Endodermal cell (in vitro differentiated cells): ENCODE measurements around the gene MRPL51. TPM values are rescaled to one million over a fixed set of nuclear protein-coding genes. Genes with fewer than 3 reads are reported as not detected.

Experiments used
- DNase-seq: peaks from one replicate; pipeline ENCODE4 v3.0.0-alpha.2; 2017
- H3K27ac ChIP-seq: 2 replicates; pipeline ENCODE4 v1.5.1; 2013; ENCODE audit warnings: mild to moderate bottlenecking, low read depth, low read length, moderate library complexity
- H3K27me3 ChIP-seq: 2 replicates; pipeline ENCODE4 v1.6.1; 2013; ENCODE audit warnings: mild to moderate bottlenecking, low read length, moderate library complexity; ENCODE audit not compliant: insufficient read depth, control insufficient read depth, poor library complexity, severe bottlenecking
- H3K36me3 ChIP-seq: 2 replicates; pipeline ENCODE4 v1.7.0; 2013; ENCODE audit warnings: mild to moderate bottlenecking, low read length, moderate library complexity; ENCODE audit not compliant: control insufficient read depth, insufficient read depth
- H3K4me1 ChIP-seq: one replicate; pipeline ENCODE4 v1.7.0; 2013; ENCODE audit warnings: low read length; ENCODE audit not compliant: control insufficient read depth, insufficient read depth
- H3K4me3 ChIP-seq: 2 replicates; pipeline ENCODE4 v1.5.1; 2013; ENCODE audit warnings: mild to moderate bottlenecking, low read length, moderate library complexity
- H3K9ac ChIP-seq: 2 replicates; pipeline ENCODE4 v1.6.1; 2013; ENCODE audit warnings: mild to moderate bottlenecking, low read length, moderate library complexity; ENCODE audit not compliant: poor library complexity, severe bottlenecking; ENCODE audit errors: extremely low read depth
- H3K9me3 ChIP-seq: 2 replicates; pipeline ENCODE4 v1.6.1; 2013; ENCODE audit warnings: mild to moderate bottlenecking, low read length, moderate library complexity; ENCODE audit not compliant: control insufficient read depth
- H3K27ac Mint-ChIP-seq: 2 replicates; pipeline ENCODE4 v1.8.0; 2020; ENCODE audit warnings: mixed read lengths
- H3K27me3 Mint-ChIP-seq: 2 replicates; pipeline ENCODE4 v1.8.0; 2021; ENCODE audit warnings: mild to moderate bottlenecking, mixed read lengths; ENCODE audit not compliant: insufficient read depth
- H3K36me3 Mint-ChIP-seq: 2 replicates; pipeline ENCODE4 v1.8.0; 2020; ENCODE audit warnings: low read depth, mixed read lengths
- H3K4me1 Mint-ChIP-seq: 2 replicates; pipeline ENCODE4 v1.8.0; 2020; ENCODE audit warnings: mixed read lengths
- H3K4me3 Mint-ChIP-seq: 2 replicates; pipeline ENCODE4 v1.8.0; 2020; ENCODE audit warnings: mild to moderate bottlenecking, moderate library complexity, mixed read lengths
- H3K9me3 Mint-ChIP-seq: 2 replicates; pipeline ENCODE4 v1.8.0; 2020; ENCODE audit warnings: mild to moderate bottlenecking, mixed read lengths
- WGBS, 2 experiments: methylation state at CpG; one replicate each; pipeline versions ENCODE4 v1.1.5 to v1.1.7; 2013; ENCODE audit warnings: missing lambda C conversion rate in 2 of 2, mixed read lengths in 1 of 2; ENCODE audit not compliant: insufficient coverage in 1 of 2, insufficient read length in 1 of 2; 5-methylcytosine and 5-hydroxymethylcytosine counted together
- total RNA-seq, 2 donors: library from RNA; stranded (reverse); fragmentation: NEBNext Ultra II Directional in 1 of 2; extraction: Animal tissue kit (Norgen Biotek cat#: 25700) in 1 of 2; gene quantifications; 2 replicates in 1 of 2; 3 replicates in 1 of 2; pipeline ENCODE4 v1.2.1, GENCODE V29; 2021
- TF ChIP-seq, protein P1 (sequence below): fragments of 200-600 bp; sonication (generic); conservative IDR thresholded peaks from 2 replicates; pipeline ENCODE4 v1.5.0; 2021; ENCODE audit warnings: antibody characterized with exemption, mild to moderate bottlenecking

Gene MRPL51
- total RNA-seq, 2 donors from 2014 or later = 196 to 450 TPM

DNA sequence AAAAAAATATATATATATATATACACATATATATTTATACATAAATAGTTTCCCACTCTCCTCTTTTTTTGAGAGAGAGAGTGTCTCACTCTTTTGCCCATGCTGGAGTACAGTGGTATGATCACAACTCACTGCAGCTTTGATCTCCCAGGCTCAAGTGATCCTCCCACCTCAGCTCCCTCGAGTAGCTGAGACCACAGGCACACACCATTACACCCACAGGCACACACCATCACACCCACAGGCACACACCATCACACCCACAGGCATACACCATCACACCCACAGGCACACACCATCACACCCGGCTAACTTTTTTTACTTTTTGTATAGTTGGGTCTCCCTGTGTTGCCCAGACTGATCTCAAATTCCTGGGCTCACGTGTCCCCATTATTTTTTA, 27.1 kb upstream of the MRPL51 start:
- Histone ChIP-seq H3K36me3 (peaks cover 82% of the 10 kb centered on the region), H3K4me1 (no peaks in the 10 kb centered on the region), H3K27me3 (no peaks in the 10 kb centered on the region), H3K27ac (no peak overlapping the region), H3K4me3 (no peak overlapping the region), H3K9ac (no peak overlapping the region), H3K9me3 (no peaks in the 10 kb centered on the region)
- Mint-ChIP-seq H3K36me3 (peaks cover 91% of the 10 kb centered on the region), H3K4me3 (no peak overlapping the region), H3K27ac (no peak overlapping the region), H3K4me1 (no peaks in the 10 kb centered on the region), H3K27me3 (no peaks in the 10 kb centered on the region), H3K9me3 (no peaks in the 10 kb centered on the region)
- no peak for DNase-seq
- WGBS, 2 experiments = 93% methylated on average over 3 of the region's 3 CpGs; no CpG with 5 or more reads in 1 of the 2 experiments
- TF ChIP-seq, protein P1, sequence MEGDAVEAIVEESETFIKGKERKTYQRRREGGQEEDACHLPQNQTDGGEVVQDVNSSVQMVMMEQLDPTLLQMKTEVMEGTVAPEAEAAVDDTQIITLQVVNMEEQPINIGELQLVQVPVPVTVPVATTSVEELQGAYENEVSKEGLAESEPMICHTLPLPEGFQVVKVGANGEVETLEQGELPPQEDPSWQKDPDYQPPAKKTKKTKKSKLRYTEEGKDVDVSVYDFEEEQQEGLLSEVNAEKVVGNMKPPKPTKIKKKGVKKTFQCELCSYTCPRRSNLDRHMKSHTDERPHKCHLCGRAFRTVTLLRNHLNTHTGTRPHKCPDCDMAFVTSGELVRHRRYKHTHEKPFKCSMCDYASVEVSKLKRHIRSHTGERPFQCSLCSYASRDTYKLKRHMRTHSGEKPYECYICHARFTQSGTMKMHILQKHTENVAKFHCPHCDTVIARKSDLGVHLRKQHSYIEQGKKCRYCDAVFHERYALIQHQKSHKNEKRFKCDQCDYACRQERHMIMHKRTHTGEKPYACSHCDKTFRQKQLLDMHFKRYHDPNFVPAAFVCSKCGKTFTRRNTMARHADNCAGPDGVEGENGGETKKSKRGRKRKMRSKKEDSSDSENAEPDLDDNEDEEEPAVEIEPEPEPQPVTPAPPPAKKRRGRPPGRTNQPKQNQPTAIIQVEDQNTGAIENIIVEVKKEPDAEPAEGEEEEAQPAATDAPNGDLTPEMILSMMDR = no peak

DNA sequence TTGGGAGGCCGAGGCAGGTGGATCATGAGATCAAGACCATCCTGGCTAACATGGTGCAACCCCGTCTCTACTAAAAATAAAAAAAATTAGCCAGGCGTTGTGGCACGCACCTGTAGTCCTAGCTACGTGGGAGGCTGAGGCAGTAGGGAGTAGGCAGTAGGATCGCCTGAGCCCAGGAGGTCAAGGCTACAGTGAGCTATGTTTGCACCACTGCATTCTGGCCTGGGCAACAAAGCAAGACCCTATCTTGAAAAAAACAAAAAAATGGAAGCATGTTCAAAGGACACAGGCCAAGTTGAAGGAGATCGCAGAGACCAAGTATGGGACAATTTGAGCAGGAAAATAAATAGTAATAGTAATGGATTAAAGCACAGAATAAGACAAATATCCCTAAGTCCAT, 15.0 kb upstream of the MRPL51 start:
- no peaks in the 10 kb centered on the region for H3K9me3 ChIP-seq
- no peaks in the 10 kb centered on the region for H3K27me3 ChIP-seq
- no peak for DNase-seq
- Mint-ChIP-seq H3K27me3 (no peaks in the 10 kb centered on the region), H3K4me3 (no peak overlapping the region), H3K9me3 (no peaks in the 10 kb centered on the region), H3K4me1 (peaks cover 18% of the 10 kb centered on the region), H3K36me3 (peaks cover 54% of the 10 kb centered on the region), H3K27ac (no peak overlapping the region)
- WGBS, 2 experiments = 72 to 79% methylated on average over 5 to 7 of the region's 7 CpGs
- no peak overlapping the region for H3K4me3 ChIP-seq
- H3K36me3 ChIP-seq = peaks cover 54% of the 10 kb centered on the region
- TF ChIP-seq, protein P1 = no peak
- no peaks in the 10 kb centered on the region for H3K4me1 ChIP-seq
- no peak overlapping the region for H3K27ac ChIP-seq
- no peak overlapping the region for H3K9ac ChIP-seq

DNA sequence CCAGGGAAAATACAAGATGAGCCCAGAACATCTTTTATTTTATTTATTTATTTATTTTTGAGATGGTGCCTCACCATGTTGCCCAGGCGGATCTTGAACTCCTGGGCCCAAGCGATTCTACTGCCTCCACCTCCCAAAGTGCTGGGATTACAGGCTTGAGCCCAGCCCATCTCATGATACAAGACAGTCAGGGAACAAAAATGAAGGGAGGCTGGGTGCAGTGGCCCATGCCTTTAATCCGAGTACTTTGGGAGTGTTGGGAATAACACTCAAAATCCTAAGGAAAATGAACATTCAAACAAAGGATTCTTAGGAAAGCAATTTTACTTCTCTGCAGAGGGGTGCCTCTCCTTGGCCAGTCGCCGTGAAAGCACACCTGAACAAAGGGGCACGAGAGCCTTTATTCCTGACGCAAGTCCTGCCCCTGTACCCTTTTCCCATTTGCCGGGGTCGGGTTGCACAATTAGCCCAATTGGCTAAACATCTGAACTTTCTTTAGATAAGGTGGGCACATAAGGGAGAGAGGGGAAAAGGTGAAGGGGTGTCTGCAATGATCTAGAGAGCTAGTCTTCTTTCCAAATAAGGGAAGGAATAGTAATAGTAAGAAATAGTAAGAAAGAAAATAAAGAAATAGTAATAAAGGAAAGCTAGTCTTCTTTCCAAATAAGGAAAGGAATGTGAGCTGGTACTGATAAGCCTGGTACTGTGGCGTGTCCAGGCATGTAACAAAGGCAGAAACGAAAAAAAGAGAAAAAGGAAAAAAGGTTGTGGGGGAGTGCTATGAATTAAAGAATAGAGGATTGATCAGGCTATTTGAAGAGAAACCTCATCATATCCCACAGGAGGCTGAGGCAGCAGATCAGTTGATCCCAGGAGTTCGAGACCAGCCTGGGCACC, 14.3 kb upstream of the MRPL51 start:
- peak overlapping the region; percentile 78 for H3K27ac Mint-ChIP-seq

More for the DNA sequence above, 14.3 kb upstream of the MRPL51 start:
- Mint-ChIP-seq H3K4me3 (no peak overlapping the region), H3K9me3 (no peaks in the 10 kb centered on the region), H3K27me3 (no peaks in the 10 kb centered on the region), H3K36me3 (peaks cover 49% of the 10 kb centered on the region), H3K4me1 (peaks cover 18% of the 10 kb centered on the region)
- peak; percentile 77 for DNase-seq
- WGBS, 2 experiments = 88 to 91% methylated on average over 11 to 12 of the region's 12 CpGs
- Histone ChIP-seq H3K27me3 (no peaks in the 10 kb centered on the region), H3K36me3 (peaks cover 49% of the 10 kb centered on the region), H3K27ac (no peak overlapping the region), H3K9me3 (no peaks in the 10 kb centered on the region), H3K9ac (no peak overlapping the region), H3K4me1 (no peaks in the 10 kb centered on the region), H3K4me3 (no peak overlapping the region)
- TF ChIP-seq, protein P1 = no peak
